Fibroblast of the aortic adventitia (primary cell): ENCODE measurements around the gene PLA2G4A. TPM values are rescaled to one million over a fixed set of nuclear protein-coding genes. Genes with fewer than 3 reads are reported as not detected.

ENCODE experiments used
- DNase-seq: peaks from one replicate; pipeline ENCODE4 v3.0.0-alpha.2; 2010; ENCODE audit warnings: low read depth
- H3K4me3 ChIP-seq: 2 replicates; pipeline ENCODE4 v1.5.1; 2011; ENCODE audit warnings: low read depth, mild to moderate bottlenecking, control low read depth, low read length, moderate library complexity
- CTCF ChIP-seq: IDR thresholded peaks from 2 replicates; pipeline ENCODE4 v1.5.1; 2011; ENCODE audit warnings: mild to moderate bottlenecking, low read length, control low read depth, inconsistent platforms; ENCODE audit not compliant: insufficient read depth
- total RNA-seq: library from RNA; depleted of rRNA; stranded (reverse); fragments of >200 nt; gene quantifications from 2 replicates; pipeline ENCODE4 v1.2.3, GENCODE V29; 2012; ENCODE audit warnings: low replicate concordance

PLA2G4A gene
- total RNA-seq, 1 donor: 74.7 TPM

- no peak overlapping the region for H3K4me3 ChIP-seq
- peak; percentile 55 for DNase-seq
- no peak for TF ChIP-seq CTCF
These were observed 170.8 kb downstream of the PLA2G4A start for GRCh38 chr1:186999506-186999905.

- TF ChIP-seq CTCF: no peak
- no peak overlapping the region for H3K4me3 ChIP-seq
- DNase-seq: peak; percentile 97
These were observed 172.6 kb downstream of the PLA2G4A start for GRCh38 chr1:187001198-187001889.

GRCh38 chr1:187003353-187003752 is 174.6 kb downstream of the PLA2G4A start:
- no peak overlapping the region for H3K4me3 ChIP-seq
- no peak for DNase-seq
- TF ChIP-seq CTCF: no peak

- no peak for TF ChIP-seq CTCF
- DNase-seq: no peak
- H3K4me3 ChIP-seq: no peak overlapping the region
These were observed 178.1 kb downstream of the PLA2G4A start for GRCh38 chr1:187006896-187007295.

GRCh38 chr1:187009320-187009719 is 180.6 kb downstream of the PLA2G4A start:
- no peak for TF ChIP-seq CTCF
- no peak overlapping the region for H3K4me3 ChIP-seq
- DNase-seq: no peak

DNA sequence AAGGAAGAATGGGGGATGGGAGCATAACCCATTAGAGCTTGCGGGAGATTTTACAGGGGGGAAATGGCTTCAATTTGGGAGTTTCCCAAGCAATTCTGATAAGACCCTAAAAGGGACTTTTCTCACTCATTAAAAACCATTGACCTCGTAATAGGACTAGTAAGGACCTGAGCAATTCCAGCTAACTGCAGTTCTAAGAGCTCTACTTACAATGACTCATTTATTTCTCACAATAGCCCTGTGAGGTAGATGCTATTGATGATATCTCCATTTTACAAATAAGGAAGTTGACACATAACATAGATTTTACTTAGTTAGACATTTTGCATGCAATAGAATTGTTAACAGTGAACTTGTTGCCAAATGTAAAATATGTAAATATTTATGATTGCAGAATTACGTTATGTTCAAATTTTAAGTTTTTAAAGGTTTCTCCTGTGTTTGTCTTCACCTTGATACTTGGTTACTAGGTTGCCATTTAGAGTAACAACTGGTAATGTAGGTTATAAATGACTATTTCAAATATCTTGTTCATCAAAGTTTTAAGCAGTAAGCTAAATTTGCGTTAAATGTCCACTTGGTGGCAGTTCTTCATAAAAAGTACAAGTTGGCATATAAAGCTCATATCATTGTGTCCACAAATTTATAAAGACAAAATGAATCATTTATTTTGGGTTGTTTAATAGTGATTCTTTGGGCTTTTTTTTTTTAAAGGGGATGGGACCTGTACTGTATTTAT is 182.0 kb downstream of the PLA2G4A start:
- DNase-seq: no peak
- H3K4me3 ChIP-seq: no peak overlapping the region
- no peak for TF ChIP-seq CTCF
